Panc1 (cell line): ENCODE results near the gene FBXL14. TPM values are rescaled to one million over a fixed set of nuclear protein-coding genes. Genes with fewer than 3 reads are reported as not detected.

Experiments
- ATAC-seq: fragments of 200-7000 bp; cut with Tn5 transposase; 2 replicates; pipeline ENCODE4 v1.9.1; 2020; ENCODE audit warnings: mild to moderate bottlenecking, moderate library complexity
- BruUV-seq: library from RNA; stranded (reverse); fragments of 400-500 nt; replicated peaks from 2 replicates; lab custom pipeline; 2021; lab: Mats Ljungman, UMichigan
- CTCF ChIA-PET: fragments of 300-600 bp; sonication (Branson Sonifier 250); formaldehyde crosslinking; loops from one replicate; lab custom pipeline; 2022; ENCODE audit warnings: antibody characterized with exemption; lab: Charles Lee
- POLR2A ChIA-PET: fragments of 300-600 bp; sonication (Branson Sonifier 250); formaldehyde crosslinking; loops from one replicate; lab custom pipeline; 2022; ENCODE audit warnings: antibody characterized with exemption; lab: Charles Lee
- DNase-seq: peaks from one replicate; pipeline ENCODE4 v3.0.0-alpha.2; 2010; ENCODE audit warnings: low read depth, low spot score
- H3K27ac ChIP-seq: 2 replicates; pipeline ENCODE4 v1.5.1; 2011; ENCODE audit warnings: mild to moderate bottlenecking, low read length, inconsistent platforms
- H3K27me3 ChIP-seq: fragments of 200-500 bp; sonication (Bioruptor generic); 2 replicates; pipeline ENCODE4 v1.6.0; 2014; ENCODE audit warnings: low read length, inconsistent platforms; ENCODE audit not compliant: control insufficient read depth, insufficient read depth
- H3K36me3 ChIP-seq: fragments of 200-500 bp; sonication (Bioruptor generic); 2 replicates; pipeline ENCODE4 v1.5.1; 2014; ENCODE audit warnings: inconsistent platforms, mild to moderate bottlenecking, low read length, moderate library complexity; ENCODE audit not compliant: control insufficient read depth, insufficient read depth
- H3K4me1 ChIP-seq: 2 replicates; pipeline ENCODE4 v1.5.1; 2011; ENCODE audit warnings: inconsistent platforms, mild to moderate bottlenecking, low read length, moderate library complexity; ENCODE audit not compliant: control insufficient read depth, insufficient read depth
- H3K4me3 ChIP-seq, 2 experiments: 2 replicates each; pipeline ENCODE4 v1.5.1; 2011 to 2012; ENCODE audit warnings: low read depth in 2 of 2, low read length in 2 of 2, mild to moderate bottlenecking in 2 of 2, inconsistent platforms in 1 of 2, moderate library complexity in 1 of 2
- H3K9me3 ChIP-seq: fragments of 200-500 bp; sonication (Bioruptor generic); 2 replicates; pipeline ENCODE4 v1.5.1; 2014; ENCODE audit warnings: low read depth, mild to moderate bottlenecking, inconsistent platforms, low read length, moderate library complexity; ENCODE audit not compliant: control insufficient read depth, insufficient read depth
- POLR2AphosphoS5 ChIP-seq: IDR thresholded peaks from 2 replicates; pipeline ENCODE4 v1.6.1; 2012; ENCODE audit warnings: mild to moderate bottlenecking, low read depth, low read length, moderate library complexity
- SIN3A ChIP-seq: IDR thresholded peaks from 2 replicates; pipeline ENCODE4 v1.6.1; 2012; ENCODE audit warnings: low read depth, mild to moderate bottlenecking, low read length, moderate library complexity, borderline replicate concordance; ENCODE audit not compliant: insufficient read depth
- TCF7L2 ChIP-seq: IDR thresholded peaks from 2 replicates; pipeline ENCODE4 v1.6.1; 2011; ENCODE audit warnings: mild to moderate bottlenecking, low read depth, low read length, inconsistent platforms
- in situ Hi-C: cut with HindIII; loops from 2 replicates; pipeline ENCODE4 v1.10.0; 2016; ENCODE audit warnings: low sequenced_read_pairs, low pct_unique_long_range_greater_than_20kb
- intact Hi-C: fragments of 100-400 bp; cut with micrococcal nuclease; formaldehyde crosslinking; loops from one replicate; pipeline ENCODE4 v1.10.0; 2022; ENCODE audit not compliant: unreplicated experiment
- total RNA-seq: library from RNA; stranded (reverse); gene quantifications from one replicate; pipeline ENCODE4 v1.2.1, GENCODE V29; 2021; ENCODE audit not compliant: unreplicated experiment
- TF ChIP-seq, protein P1 (sequence below), 2 experiments: IDR thresholded peaks; 2 replicates each; pipeline ENCODE4 v1.6.1; 2011 to 2012; ENCODE audit warnings: low read depth in 2 of 2, control low read depth in 1 of 2, low read length in 1 of 2, mild to moderate bottlenecking in 1 of 2, moderate library complexity in 1 of 2; ENCODE audit not compliant: insufficient read depth in 1 of 2
- TF ChIP-seq, protein P2 (sequence below): fragments of 450-650 bp; IDR thresholded peaks from 2 replicates; pipeline ENCODE4 v1.5.1; 2017; ENCODE audit warnings: mild to moderate bottlenecking

Gene FBXL14
- total RNA-seq, 1 experiment from 2014 or later = 15.1 TPM

DNA sequence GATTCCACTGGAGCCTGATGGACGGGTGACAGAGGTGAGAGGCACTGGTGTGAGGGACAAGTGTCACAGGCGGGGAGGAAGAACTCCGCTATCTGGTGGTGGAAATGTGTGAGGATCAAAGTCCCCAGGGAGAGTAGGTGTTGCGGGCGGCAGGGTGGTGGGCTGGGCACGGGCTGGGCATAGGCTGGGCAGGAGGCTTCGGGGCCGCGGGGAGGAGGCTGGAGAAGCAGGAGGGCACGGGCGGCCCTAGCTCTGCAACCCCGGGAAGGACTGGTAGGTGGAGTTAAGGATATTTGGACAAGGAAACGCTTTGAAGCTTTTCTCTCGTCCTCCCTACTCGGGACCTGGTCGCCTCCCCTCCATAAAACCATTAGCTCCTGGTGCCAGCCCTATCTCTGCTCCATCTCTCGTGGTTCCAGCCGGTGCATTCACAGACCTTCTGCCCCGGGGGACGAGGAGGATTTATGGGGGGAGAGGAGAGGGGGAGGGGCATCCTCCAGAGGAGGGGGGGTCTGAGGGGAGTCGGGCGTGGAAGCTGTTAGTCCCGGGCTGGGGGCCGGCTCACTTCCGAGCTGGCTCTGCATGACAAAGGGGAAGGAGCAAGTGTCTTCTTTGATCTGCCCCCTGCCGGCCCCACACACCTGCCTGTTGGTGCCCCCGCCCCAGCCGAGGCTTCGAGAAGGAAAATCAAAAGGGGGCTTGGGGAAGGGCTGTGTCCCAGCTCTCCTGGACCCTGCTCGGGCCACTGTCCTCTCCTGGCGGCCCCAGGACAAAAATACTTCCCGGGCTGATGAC, 35.2 kb upstream of the FBXL14 start:
- TF ChIP-seq, protein P1, sequence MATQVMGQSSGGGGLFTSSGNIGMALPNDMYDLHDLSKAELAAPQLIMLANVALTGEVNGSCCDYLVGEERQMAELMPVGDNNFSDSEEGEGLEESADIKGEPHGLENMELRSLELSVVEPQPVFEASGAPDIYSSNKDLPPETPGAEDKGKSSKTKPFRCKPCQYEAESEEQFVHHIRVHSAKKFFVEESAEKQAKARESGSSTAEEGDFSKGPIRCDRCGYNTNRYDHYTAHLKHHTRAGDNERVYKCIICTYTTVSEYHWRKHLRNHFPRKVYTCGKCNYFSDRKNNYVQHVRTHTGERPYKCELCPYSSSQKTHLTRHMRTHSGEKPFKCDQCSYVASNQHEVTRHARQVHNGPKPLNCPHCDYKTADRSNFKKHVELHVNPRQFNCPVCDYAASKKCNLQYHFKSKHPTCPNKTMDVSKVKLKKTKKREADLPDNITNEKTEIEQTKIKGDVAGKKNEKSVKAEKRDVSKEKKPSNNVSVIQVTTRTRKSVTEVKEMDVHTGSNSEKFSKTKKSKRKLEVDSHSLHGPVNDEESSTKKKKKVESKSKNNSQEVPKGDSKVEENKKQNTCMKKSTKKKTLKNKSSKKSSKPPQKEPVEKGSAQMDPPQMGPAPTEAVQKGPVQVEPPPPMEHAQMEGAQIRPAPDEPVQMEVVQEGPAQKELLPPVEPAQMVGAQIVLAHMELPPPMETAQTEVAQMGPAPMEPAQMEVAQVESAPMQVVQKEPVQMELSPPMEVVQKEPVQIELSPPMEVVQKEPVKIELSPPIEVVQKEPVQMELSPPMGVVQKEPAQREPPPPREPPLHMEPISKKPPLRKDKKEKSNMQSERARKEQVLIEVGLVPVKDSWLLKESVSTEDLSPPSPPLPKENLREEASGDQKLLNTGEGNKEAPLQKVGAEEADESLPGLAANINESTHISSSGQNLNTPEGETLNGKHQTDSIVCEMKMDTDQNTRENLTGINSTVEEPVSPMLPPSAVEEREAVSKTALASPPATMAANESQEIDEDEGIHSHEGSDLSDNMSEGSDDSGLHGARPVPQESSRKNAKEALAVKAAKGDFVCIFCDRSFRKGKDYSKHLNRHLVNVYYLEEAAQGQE (IDR thresholded peaks at IDR 0.05; ENCODE audit: insufficient read depth in 1 of 2, low read depth in 2 of 2, low read length in 1 of 2) = no peak
- POLR2A ChIA-PET = no interaction called here
- no peaks in the 10 kb centered on the region for H3K9me3 ChIP-seq
- H3K27ac ChIP-seq = no peak overlapping the region
- no peaks in the 10 kb centered on the region for H3K27me3 ChIP-seq
- BruUV-seq = no TSS peak
- intact Hi-C loops = no loop called here
- ATAC-seq (peak; percentile 37), DNase-seq (no peak)
- peaks cover 4% of the 10 kb centered on the region; the same call in 1 of the 2 replicates for H3K4me1 ChIP-seq
- peak overlapping the region; percentile 19 to 23; a peak in 1 of 4 replicates for H3K4me3 ChIP-seq
- in situ Hi-C loops = no loop called here
- no peaks in the 10 kb centered on the region for H3K36me3 ChIP-seq
- CTCF ChIA-PET = interaction anchor here (0.6 kb wide), 1 partner anchor 28 kb away, joined by 15 read pairs; no protein-coding TSS in a partner anchor

DNA sequence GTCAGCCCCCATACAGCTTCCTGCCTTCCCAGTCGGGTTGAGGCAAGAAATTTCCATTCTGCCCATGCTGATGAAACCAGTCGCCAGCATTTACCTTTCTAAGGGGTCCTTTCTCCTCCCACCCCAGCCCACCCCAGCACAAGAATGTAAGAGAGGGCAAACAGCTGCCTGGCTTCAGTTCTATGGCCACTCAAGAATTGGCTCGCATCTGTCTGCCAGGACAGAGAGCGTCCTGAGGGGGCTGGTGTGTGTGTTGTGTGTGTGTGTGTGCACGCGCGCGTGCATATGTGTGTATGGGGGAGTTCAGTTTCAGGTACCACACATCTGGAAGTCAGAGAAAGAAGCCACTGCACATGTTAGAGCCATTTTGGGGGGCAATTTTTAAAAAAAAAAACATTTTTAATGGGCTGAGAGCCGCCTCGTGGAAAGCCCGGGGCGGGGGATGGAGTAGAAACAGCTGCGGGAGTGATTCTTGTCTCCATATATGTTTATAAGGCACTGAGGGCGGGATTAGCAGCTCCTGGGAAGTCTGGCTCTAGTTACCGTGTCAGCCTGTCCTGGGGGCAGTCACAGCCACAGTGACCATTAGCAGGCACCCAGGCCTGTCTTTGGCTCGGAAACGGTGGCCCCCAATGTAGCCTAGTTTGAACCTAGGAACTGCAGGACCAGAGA, 34.4 kb upstream of the FBXL14 start, which contains the start of gene WNT5B:
TSS of gene WNT5B (plus strand) at position 566 of the 672 bp plus-strand sequence. CDS start 2,124 bp downstream, outside the sequence.
- H3K27ac ChIP-seq = no peak within 1 kb of the TSS
- POLR2A ChIA-PET = interaction anchor here (0.6 kb wide), 1 partner anchor 64 kb away, joined by 6 read pairs; no protein-coding TSS in a partner anchor
- no peak for DNase-seq
- no peaks in the 10 kb centered on the region for H3K36me3 ChIP-seq
- H3K27me3 ChIP-seq = no peaks in the 10 kb centered on the region
- ATAC-seq = no peak
- in situ Hi-C loops (no loop called here), intact Hi-C loops (no loop called here)
- no peak for TF ChIP-seq TCF7L2
- no peaks in the 10 kb centered on the region for H3K9me3 ChIP-seq
- CTCF ChIA-PET = interaction anchor here (0.6 kb wide), 1 partner anchor 27 kb away, joined by 15 read pairs; no protein-coding TSS in a partner anchor
- H3K4me3 ChIP-seq = peak within 1 kb of the TSS; percentile 19 to 23; a peak in 1 of 4 replicates
- no TSS peak for BruUV-seq
- H3K4me1 ChIP-seq = peaks cover 4% of the 10 kb centered on the region; the same call in 1 of the 2 replicates

DNA sequence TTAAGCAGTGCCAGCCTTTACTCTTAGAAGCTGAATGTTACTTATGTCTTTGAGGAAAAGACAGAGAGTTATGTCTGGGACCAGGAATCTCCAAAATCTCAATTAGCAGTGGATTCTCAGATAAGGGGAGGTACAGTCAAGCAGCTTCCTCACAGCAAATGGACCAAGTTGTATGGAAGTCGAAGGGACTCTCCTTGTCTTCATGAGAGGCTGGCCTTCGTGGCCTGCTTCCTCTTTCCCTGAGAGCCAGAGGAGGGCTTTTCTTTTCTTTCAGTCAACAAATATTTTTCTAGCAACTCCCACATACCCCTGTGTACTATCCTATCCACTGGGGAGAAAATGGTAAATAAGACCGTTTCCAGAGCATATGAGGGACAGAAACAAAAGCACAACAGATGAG, 28.0 kb upstream of the FBXL14 start:
- no peak overlapping the region for H3K4me3 ChIP-seq
- H3K4me1 ChIP-seq = peaks cover 4% of the 10 kb centered on the region; the same call in 1 of the 2 replicates
- POLR2A ChIA-PET = no interaction called here
- CTCF ChIA-PET = no interaction called here
- in situ Hi-C loops = no loop called here
- H3K27ac ChIP-seq = no peak overlapping the region
- DNase-seq (no peak), ATAC-seq (no peak)
- TF ChIP-seq, protein P1 (IDR thresholded peaks at IDR 0.05; ENCODE audit: insufficient read depth in 1 of 2, low read depth in 2 of 2, low read length in 1 of 2) = no peak
- TF ChIP-seq TCF7L2 = no peak
- TF ChIP-seq, protein P2, sequence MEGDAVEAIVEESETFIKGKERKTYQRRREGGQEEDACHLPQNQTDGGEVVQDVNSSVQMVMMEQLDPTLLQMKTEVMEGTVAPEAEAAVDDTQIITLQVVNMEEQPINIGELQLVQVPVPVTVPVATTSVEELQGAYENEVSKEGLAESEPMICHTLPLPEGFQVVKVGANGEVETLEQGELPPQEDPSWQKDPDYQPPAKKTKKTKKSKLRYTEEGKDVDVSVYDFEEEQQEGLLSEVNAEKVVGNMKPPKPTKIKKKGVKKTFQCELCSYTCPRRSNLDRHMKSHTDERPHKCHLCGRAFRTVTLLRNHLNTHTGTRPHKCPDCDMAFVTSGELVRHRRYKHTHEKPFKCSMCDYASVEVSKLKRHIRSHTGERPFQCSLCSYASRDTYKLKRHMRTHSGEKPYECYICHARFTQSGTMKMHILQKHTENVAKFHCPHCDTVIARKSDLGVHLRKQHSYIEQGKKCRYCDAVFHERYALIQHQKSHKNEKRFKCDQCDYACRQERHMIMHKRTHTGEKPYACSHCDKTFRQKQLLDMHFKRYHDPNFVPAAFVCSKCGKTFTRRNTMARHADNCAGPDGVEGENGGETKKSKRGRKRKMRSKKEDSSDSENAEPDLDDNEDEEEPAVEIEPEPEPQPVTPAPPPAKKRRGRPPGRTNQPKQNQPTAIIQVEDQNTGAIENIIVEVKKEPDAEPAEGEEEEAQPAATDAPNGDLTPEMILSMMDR = no peak
- no peak for TF ChIP-seq POLR2AphosphoS5
- no peak for TF ChIP-seq SIN3A
- intact Hi-C loops = no loop called here
- BruUV-seq = no TSS peak
- no peaks in the 10 kb centered on the region for H3K27me3 ChIP-seq
- no peaks in the 10 kb centered on the region for H3K36me3 ChIP-seq
- H3K9me3 ChIP-seq = no peaks in the 10 kb centered on the region
